Adrenal gland (tissue), 5 donors: ENCODE measurements around the gene ZNF140.

Experiments used
- POLR2A ChIP-seq, 2 donors: fragments of 450-650 bp; IDR thresholded peaks; one replicate each; pipeline ENCODE4 v1.6.1; 2017; ENCODE audit warnings: antibody characterized with exemption in 2 of 2, mild to moderate bottlenecking in 2 of 2, moderate library complexity in 1 of 2
- TF ChIP-seq, protein P1 (sequence below), 6 experiments: fragments of 450-650 bp in 4 of 6; fragments of 200-600 bp in 2 of 6; sonication (generic) in 1 of 6; IDR thresholded peaks; 1 replicate in 5 of 6; 2 replicates in 1 of 6; pipeline versions ENCODE4 v1.5.1 to v1.8.0; 2016 to 2021; ENCODE audit warnings: antibody characterized with exemption in 6 of 6, mild to moderate bottlenecking in 2 of 6, moderate library complexity in 1 of 6
- donor health status: DM: no; HTN: no; CAD: no.

DNA sequence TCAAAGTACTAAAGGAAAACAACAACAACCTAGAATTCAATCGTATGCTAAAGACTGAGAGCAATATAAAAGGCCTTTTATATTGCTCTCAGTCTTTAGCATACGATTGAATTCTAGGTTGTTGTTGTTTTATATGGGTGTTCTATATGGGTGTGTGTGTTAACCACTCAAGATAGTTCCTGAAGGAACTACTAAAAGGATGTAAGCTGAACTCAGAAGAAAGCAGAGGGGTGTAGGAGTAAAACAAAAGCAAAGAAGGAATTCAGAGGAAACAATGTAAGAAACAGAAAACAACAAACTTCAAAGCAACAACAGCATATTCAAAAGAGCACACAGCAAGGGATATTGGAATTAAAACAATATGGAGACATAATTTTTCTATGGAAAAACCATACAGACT lies 44.0 kb downstream of the ZNF140 start:
- TF ChIP-seq, protein P1, sequence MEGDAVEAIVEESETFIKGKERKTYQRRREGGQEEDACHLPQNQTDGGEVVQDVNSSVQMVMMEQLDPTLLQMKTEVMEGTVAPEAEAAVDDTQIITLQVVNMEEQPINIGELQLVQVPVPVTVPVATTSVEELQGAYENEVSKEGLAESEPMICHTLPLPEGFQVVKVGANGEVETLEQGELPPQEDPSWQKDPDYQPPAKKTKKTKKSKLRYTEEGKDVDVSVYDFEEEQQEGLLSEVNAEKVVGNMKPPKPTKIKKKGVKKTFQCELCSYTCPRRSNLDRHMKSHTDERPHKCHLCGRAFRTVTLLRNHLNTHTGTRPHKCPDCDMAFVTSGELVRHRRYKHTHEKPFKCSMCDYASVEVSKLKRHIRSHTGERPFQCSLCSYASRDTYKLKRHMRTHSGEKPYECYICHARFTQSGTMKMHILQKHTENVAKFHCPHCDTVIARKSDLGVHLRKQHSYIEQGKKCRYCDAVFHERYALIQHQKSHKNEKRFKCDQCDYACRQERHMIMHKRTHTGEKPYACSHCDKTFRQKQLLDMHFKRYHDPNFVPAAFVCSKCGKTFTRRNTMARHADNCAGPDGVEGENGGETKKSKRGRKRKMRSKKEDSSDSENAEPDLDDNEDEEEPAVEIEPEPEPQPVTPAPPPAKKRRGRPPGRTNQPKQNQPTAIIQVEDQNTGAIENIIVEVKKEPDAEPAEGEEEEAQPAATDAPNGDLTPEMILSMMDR (IDR thresholded peaks at IDR 0.05): no peak
- no peak for TF ChIP-seq POLR2A (IDR thresholded peaks at IDR 0.05)
